Keratinocyte (primary cell): ENCODE data around the gene KLHL22. TPM values are rescaled to one million over a fixed set of nuclear protein-coding genes. Genes with fewer than 3 reads are reported as not detected.

Source experiments
- DNase-seq: peaks from one replicate; pipeline ENCODE4 v3.0.0-alpha.2; 2011; ENCODE audit warnings: low read depth, missing footprints, low spot score
- FAIRE-seq: peaks from 2 replicates; lab custom pipeline; 2011; peaks lifted over from hg19 to GRCh38; lab: Jason Lieb, UNC
- H2AFZ ChIP-seq: 2 replicates; pipeline ENCODE4 v1.6.0; 2012; ENCODE audit warnings: low read length, control low read depth, inconsistent platforms; ENCODE audit not compliant: control insufficient read depth
- H3K27ac ChIP-seq: 2 replicates; pipeline ENCODE4 v1.5.1; 2011; ENCODE audit warnings: low read length; ENCODE audit not compliant: control insufficient read depth, insufficient read depth
- H3K27me3 ChIP-seq: 3 replicates; pipeline ENCODE4 v1.6.0; 2011; ENCODE audit warnings: low read length; ENCODE audit not compliant: control insufficient read depth, insufficient read depth; ENCODE audit errors: extremely low read depth
- H3K36me3 ChIP-seq, 2 experiments: 2 replicates in 1 of 2; 3 replicates in 1 of 2; pipeline ENCODE4 v1.5.1; 2011; ENCODE audit warnings: low read length in 2 of 2, mild to moderate bottlenecking in 1 of 2; ENCODE audit not compliant: control insufficient read depth in 2 of 2, insufficient read depth in 2 of 2; ENCODE audit errors: extremely low read depth in 1 of 2
- H3K4me1 ChIP-seq: 3 replicates; pipeline ENCODE4 v1.5.1; 2011; ENCODE audit warnings: low read length; ENCODE audit not compliant: control insufficient read depth, insufficient read depth; ENCODE audit errors: extremely low read depth
- H3K4me2 ChIP-seq: 3 replicates; pipeline ENCODE4 v1.6.0; 2011; ENCODE audit warnings: low read depth, low read length; ENCODE audit not compliant: control insufficient read depth, insufficient read depth; ENCODE audit errors: extremely low read depth
- H3K4me3 ChIP-seq, 3 experiments: fragments of 200-600 bp in 1 of 3; sonication (generic) in 1 of 3; 2 replicates in 2 of 3; 3 replicates in 1 of 3; pipeline ENCODE4 v1.5.1; 2011 to 2016; ENCODE audit warnings: low read length in 3 of 3, mild to moderate bottlenecking in 3 of 3, control low read depth in 2 of 3, inconsistent platforms in 1 of 3, low read depth in 1 of 3, mixed read lengths in 1 of 3, mixed run types in 1 of 3, moderate library complexity in 1 of 3; ENCODE audit not compliant: control insufficient read depth in 2 of 3, insufficient read depth in 2 of 3; ENCODE audit errors: extremely low read depth in 1 of 3
- H3K79me2 ChIP-seq: 2 replicates; pipeline ENCODE4 v1.6.0; 2012; ENCODE audit warnings: low read length; ENCODE audit not compliant: control insufficient read depth, insufficient read depth
- H3K9ac ChIP-seq: 3 replicates; pipeline ENCODE4 v1.6.0; 2011; ENCODE audit warnings: low read length; ENCODE audit not compliant: control insufficient read depth, insufficient read depth; ENCODE audit errors: extremely low read depth
- H3K9me1 ChIP-seq: 3 replicates; pipeline ENCODE4 v1.6.0; 2011; ENCODE audit warnings: low read length; ENCODE audit not compliant: control insufficient read depth, insufficient read depth; ENCODE audit errors: extremely low read depth
- H3K9me3 ChIP-seq: 2 replicates; pipeline ENCODE4 v1.5.1; 2012; ENCODE audit warnings: low read depth, low read length; ENCODE audit not compliant: control insufficient read depth
- H4K20me1 ChIP-seq: 3 replicates; pipeline ENCODE4 v1.6.0; 2011; ENCODE audit warnings: low read length; ENCODE audit not compliant: control insufficient read depth, insufficient read depth; ENCODE audit errors: extremely low read depth
- EZH2 ChIP-seq: IDR thresholded peaks from one replicate; pipeline ENCODE4 v1.6.1; 2012; ENCODE audit warnings: inconsistent platforms, mild to moderate bottlenecking, low read length, moderate library complexity
- dilution Hi-C: fragments of 300-500 bp; cut with MboI; formaldehyde crosslinking; loops from one replicate; pipeline ENCODE4 v1.7.0; 2020; ENCODE audit warnings: low sequenced_read_pairs; ENCODE audit not compliant: extremely low pct_ligation_motif_present
- polyA plus RNA-seq, 5 experiments: library from polyadenylated mRNA; depleted of rRNA in 3 of 5; stranded (reverse) in 3 of 5; stranded (forward) in 1 of 5; unstranded in 1 of 5; fragments of >200 nt; gene quantifications; 1 replicate in 1 of 5; 2 replicates in 3 of 5; 3 replicates in 1 of 5; pipeline versions ENCODE4 v1.2.1 to v1.2.3, GENCODE V29; 2011 to 2012; ENCODE audit warnings: missing spikeins in 2 of 5, low read depth in 1 of 5, low replicate concordance in 1 of 5
- TF ChIP-seq, protein P1 (sequence below), 3 experiments: IDR thresholded peaks in 1 of 3; conservative IDR thresholded peaks in 1 of 3; optimal IDR thresholded peaks in 1 of 3; 2 replicates in 2 of 3; 3 replicates in 1 of 3; pipeline versions ENCODE3 to v1.5.1; 2011; ENCODE audit warnings: low read length in 3 of 3, mild to moderate bottlenecking in 3 of 3, moderate library complexity in 2 of 3, control low read depth in 1 of 3, inconsistent platforms in 1 of 3; ENCODE audit not compliant: insufficient read depth in 2 of 3; ENCODE audit errors: extremely low read depth in 1 of 3

The KLHL22 gene
- polyA plus RNA-seq, 1 donor (not counting 4 experiments of a cell fraction or from before 2014, with no cell fraction given): 9.3 TPM

DNA sequence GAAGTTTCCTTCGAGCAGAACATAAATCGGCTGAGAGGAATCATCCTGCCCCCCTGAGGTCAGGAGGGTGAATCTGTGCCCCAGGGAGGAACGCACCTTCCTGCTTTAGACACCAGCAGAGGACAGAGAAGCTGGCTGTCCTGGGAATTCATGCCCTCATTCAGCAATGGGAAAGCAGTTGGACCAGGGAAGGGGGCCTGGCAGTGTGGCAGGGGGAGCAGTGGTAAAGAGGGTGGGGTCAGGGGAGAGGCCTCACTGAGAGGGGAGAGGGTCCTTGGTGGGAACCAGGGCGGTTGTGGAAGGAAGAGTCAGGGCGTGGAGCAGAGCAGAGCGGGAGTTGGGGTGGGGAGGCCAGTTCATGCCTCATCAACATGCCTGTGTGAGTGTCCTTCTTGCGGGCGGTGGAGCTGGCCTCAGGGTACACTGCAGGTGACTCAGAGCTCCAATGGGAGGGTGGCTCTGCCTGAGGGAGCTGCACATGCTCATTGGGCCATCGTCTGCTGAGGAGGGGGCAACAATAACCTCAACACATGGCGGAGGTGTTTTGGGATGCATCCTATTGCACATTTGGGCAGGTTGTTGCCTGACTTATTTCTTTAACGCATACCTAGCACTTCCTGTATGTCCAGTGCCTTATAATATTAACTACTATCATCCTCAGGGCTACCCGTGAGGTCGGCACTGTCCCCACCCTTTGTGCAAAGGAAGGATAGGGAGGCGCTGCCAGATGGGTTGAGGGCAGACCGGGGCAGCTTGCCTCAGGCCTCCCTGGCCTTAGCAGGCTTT, 35.0 kb upstream of the KLHL22 start:
- peak; percentile 91 for FAIRE-seq
- no peaks in the 10 kb centered on the region for H3K9me3 ChIP-seq

DNA sequence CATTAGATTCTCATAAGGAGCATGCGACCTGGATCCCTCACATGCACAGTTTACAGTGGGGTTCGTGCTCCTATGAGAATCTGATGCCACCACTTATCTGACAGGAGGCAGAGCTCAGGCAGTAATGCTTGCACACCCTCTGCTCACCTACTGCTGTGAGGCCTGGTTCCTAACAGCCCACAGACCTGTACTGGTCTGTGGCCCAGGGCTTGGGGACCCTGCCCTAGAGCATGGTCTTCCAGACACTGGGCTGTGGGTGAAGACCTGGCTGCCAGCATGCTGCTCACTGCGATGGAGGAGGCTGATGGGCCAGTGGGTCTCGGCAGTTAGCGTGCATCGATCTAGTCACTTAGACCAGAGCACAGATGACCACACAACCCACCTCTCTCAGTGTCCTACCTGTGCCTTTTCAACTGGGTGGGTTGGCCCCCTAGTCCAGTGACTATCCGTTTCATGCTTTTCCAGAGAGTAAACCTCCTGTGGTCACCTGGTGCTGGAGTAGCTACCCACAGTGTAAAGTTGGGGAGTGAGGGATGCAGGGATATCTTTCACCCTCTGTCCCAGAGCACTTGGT, 32.9 kb upstream of the KLHL22 start:
- H3K4me1 ChIP-seq: peaks cover 72% of the 10 kb centered on the region
- no peak overlapping the region for H3K4me3 ChIP-seq
- peaks cover 3% of the 10 kb centered on the region for H4K20me1 ChIP-seq
- dilution Hi-C loops: no loop called here
- H3K36me3 ChIP-seq: peaks cover 14 to 32% of the 10 kb centered on the region in 2 experiments
- H3K4me2 ChIP-seq: no peak overlapping the region
- no peaks in the 10 kb centered on the region for H3K9me3 ChIP-seq
- peaks cover 64% of the 10 kb centered on the region for H3K79me2 ChIP-seq
- no peak overlapping the region for H3K9ac ChIP-seq
- peak overlapping the region; percentile 36 for H3K27ac ChIP-seq
- H3K9me1 ChIP-seq: peaks cover 4% of the 10 kb centered on the region
- H3K27me3 ChIP-seq: no peaks in the 10 kb centered on the region
- H2AFZ ChIP-seq: no peak overlapping the region
- DNase-seq (no peak), FAIRE-seq (no peak)
- TF ChIP-seq, protein P1, sequence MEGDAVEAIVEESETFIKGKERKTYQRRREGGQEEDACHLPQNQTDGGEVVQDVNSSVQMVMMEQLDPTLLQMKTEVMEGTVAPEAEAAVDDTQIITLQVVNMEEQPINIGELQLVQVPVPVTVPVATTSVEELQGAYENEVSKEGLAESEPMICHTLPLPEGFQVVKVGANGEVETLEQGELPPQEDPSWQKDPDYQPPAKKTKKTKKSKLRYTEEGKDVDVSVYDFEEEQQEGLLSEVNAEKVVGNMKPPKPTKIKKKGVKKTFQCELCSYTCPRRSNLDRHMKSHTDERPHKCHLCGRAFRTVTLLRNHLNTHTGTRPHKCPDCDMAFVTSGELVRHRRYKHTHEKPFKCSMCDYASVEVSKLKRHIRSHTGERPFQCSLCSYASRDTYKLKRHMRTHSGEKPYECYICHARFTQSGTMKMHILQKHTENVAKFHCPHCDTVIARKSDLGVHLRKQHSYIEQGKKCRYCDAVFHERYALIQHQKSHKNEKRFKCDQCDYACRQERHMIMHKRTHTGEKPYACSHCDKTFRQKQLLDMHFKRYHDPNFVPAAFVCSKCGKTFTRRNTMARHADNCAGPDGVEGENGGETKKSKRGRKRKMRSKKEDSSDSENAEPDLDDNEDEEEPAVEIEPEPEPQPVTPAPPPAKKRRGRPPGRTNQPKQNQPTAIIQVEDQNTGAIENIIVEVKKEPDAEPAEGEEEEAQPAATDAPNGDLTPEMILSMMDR (optimal IDR thresholded peaks at IDR 0.05 in 1 of 3, IDR thresholded peaks at IDR 0.05 in 1 of 3, conservative IDR thresholded peaks at IDR 0.05 in 1 of 3; ENCODE audit: extremely low read depth in 1 of 3, insufficient read depth in 2 of 3, low read length in 3 of 3): no peak
- TF ChIP-seq EZH2: no peak

More for the DNA sequence above, 35.0 kb upstream of the KLHL22 start:
- H3K9me1 ChIP-seq: peaks cover 4% of the 10 kb centered on the region
- TF ChIP-seq, protein P1 (optimal IDR thresholded peaks at IDR 0.05 in 1 of 3, IDR thresholded peaks at IDR 0.05 in 1 of 3, conservative IDR thresholded peaks at IDR 0.05 in 1 of 3; ENCODE audit: extremely low read depth in 1 of 3, insufficient read depth in 2 of 3, low read length in 3 of 3): peak in 2 of 3 experiments; percentile 39 to 53
- no peak for TF ChIP-seq EZH2
- H3K36me3 ChIP-seq: peaks cover 14 to 31% of the 10 kb centered on the region in 2 experiments
- DNase-seq: peak; percentile 90
- H4K20me1 ChIP-seq: no peaks in the 10 kb centered on the region
- peaks cover 70% of the 10 kb centered on the region for H3K4me1 ChIP-seq
- peaks cover 64% of the 10 kb centered on the region for H3K79me2 ChIP-seq
- no peaks in the 10 kb centered on the region for H3K27me3 ChIP-seq
- H2AFZ ChIP-seq: no peak overlapping the region
- peak overlapping the region; percentile 86 for H3K9ac ChIP-seq
- dilution Hi-C loops: no loop called here
- peak overlapping the region; percentile 96 for H3K27ac ChIP-seq
- H3K4me3 ChIP-seq: peak overlapping the region in 2 of 3 experiments; percentile 31 to 37
- H3K4me2 ChIP-seq: peak overlapping the region; percentile 59
